B cell (primary cell): ENCODE results near the gene SLC9A5. TPM values are rescaled to one million over a fixed set of nuclear protein-coding genes. Genes with fewer than 3 reads are reported as not detected.

Experiments
- ATAC-seq: fragments of 200-7000 bp; cut with Tn5 transposase; one replicate; pipeline ENCODE4 v1.10.0; 2021; ENCODE audit warnings: low read depth, mild to moderate bottlenecking, moderate number of reproducible peaks, moderate library complexity
- CTCF ChIA-PET: fragments of 350-600 bp; sonication (Branson Sonifier 250); formaldehyde crosslinking; loops from one replicate; lab custom pipeline; 2021; ENCODE audit warnings: antibody characterized with exemption, inconsistent platforms; lab: Charles Lee
- POLR2A ChIA-PET: fragments of 350-600 bp; sonication (Branson Sonifier 250); formaldehyde crosslinking; loops from one replicate; lab custom pipeline; 2021; ENCODE audit warnings: antibody characterized with exemption; lab: Charles Lee
- DNase-seq: peaks from one replicate; pipeline ENCODE4 v3.0.0; 2013
- H2AFZ ChIP-seq: 2 replicates; pipeline ENCODE4 v1.6.1; 2012; ENCODE audit warnings: mild to moderate bottlenecking, low read depth, low read length; ENCODE audit not compliant: insufficient read depth, poor library complexity, severe bottlenecking
- H3K27ac ChIP-seq, 2 donors: 1 replicate in 1 of 2; 2 replicates in 1 of 2; pipeline ENCODE4 v1.5.1; 2012 to 2013; ENCODE audit warnings: low read length in 2 of 2, mild to moderate bottlenecking in 2 of 2, moderate library complexity in 1 of 2
- H3K27me3 ChIP-seq, 4 experiments: fragments of 200-600 bp in 1 of 4; sonication (generic) in 1 of 4; replicated peaks in 1 of 4; 1 replicate in 2 of 4; 2 replicates in 2 of 4; pipeline versions ENCODE4 v1.6.1 to v1.7.0; 2013 to 2016; ENCODE audit warnings: low read length in 3 of 4, mild to moderate bottlenecking in 2 of 4, mixed read lengths in 1 of 4, moderate library complexity in 1 of 4; ENCODE audit not compliant: insufficient read depth in 4 of 4, control insufficient read depth in 3 of 4; ENCODE audit errors: control extremely low read depth in 1 of 4
- H3K36me3 ChIP-seq, 2 experiments: replicated peaks in 1 of 2; 1 replicate in 1 of 2; 2 replicates in 1 of 2; pipeline versions ENCODE4 v1.6.1 to v1.7.1; 2013; ENCODE audit warnings: low read length in 1 of 2; ENCODE audit not compliant: insufficient read depth in 2 of 2, control insufficient read depth in 1 of 2; ENCODE audit errors: control extremely low read depth in 1 of 2, extremely low read depth in 1 of 2
- H3K4me1 ChIP-seq, 2 donors: fragments of 200-600 bp in 1 of 2; sonication (generic) in 1 of 2; 1 replicate in 1 of 2; 2 replicates in 1 of 2; pipeline versions ENCODE4 v1.5.1 to v1.6.1; 2013 to 2017; ENCODE audit warnings: low read length in 2 of 2; ENCODE audit not compliant: control insufficient read depth in 2 of 2, insufficient read depth in 2 of 2
- H3K4me2 ChIP-seq: replicated peaks from 2 replicates; pipeline ENCODE3; 2012; ENCODE audit warnings: mild to moderate bottlenecking, low read depth, low read length; ENCODE audit not compliant: poor library complexity, severe bottlenecking
- H3K4me3 ChIP-seq, 5 experiments: fragments of 200-600 bp in 1 of 5; sonication (generic) in 1 of 5; 1 replicate in 3 of 5; 2 replicates in 2 of 5; pipeline versions ENCODE4 v1.5.1 to v1.7.0; 2011 to 2016; ENCODE audit warnings: low read length in 4 of 5, mild to moderate bottlenecking in 4 of 5, low read depth in 2 of 5, control low read depth in 1 of 5, moderate library complexity in 1 of 5; ENCODE audit not compliant: insufficient read depth in 1 of 5; ENCODE audit errors: control extremely low read depth in 1 of 5, extremely low read depth in 1 of 5
- H3K79me2 ChIP-seq: fragments of 200-600 bp; sonication (generic); one replicate; pipeline ENCODE4 v1.6.0; 2016; ENCODE audit warnings: low read length; ENCODE audit not compliant: control insufficient read depth, insufficient read depth
- H3K9ac ChIP-seq: fragments of 200-600 bp; sonication (generic); 2 replicates; pipeline ENCODE4 v1.6.1; 2017; ENCODE audit warnings: mild to moderate bottlenecking, low read length, moderate library complexity
- H3K9me3 ChIP-seq, 3 donors: one replicate each; pipeline versions ENCODE4 v1.6.1 to v1.7.1; 2013; ENCODE audit warnings: low read length in 2 of 3; ENCODE audit not compliant: control insufficient read depth in 2 of 3, insufficient read depth in 1 of 3; ENCODE audit errors: control extremely low read depth in 1 of 3
- H4K20me1 ChIP-seq: 2 replicates; pipeline ENCODE4 v1.6.0; 2012; ENCODE audit warnings: mild to moderate bottlenecking, low read length; ENCODE audit not compliant: insufficient read depth, control insufficient read depth, poor library complexity, severe bottlenecking
- H3K27ac Mint-ChIP-seq: one replicate; pipeline ENCODE4 v1.8.0; 2021; ENCODE audit warnings: mixed read lengths
- H3K27me3 Mint-ChIP-seq: one replicate; pipeline ENCODE4 v1.8.0; 2021; ENCODE audit warnings: mixed read lengths
- H3K4me1 Mint-ChIP-seq: one replicate; pipeline ENCODE4 v1.8.0; 2021; ENCODE audit warnings: mixed read lengths
- H3K4me3 Mint-ChIP-seq: one replicate; pipeline ENCODE4 v1.8.0; 2021; ENCODE audit warnings: mixed read lengths
- H3K9me3 Mint-ChIP-seq: one replicate; pipeline ENCODE4 v1.8.0; 2022; ENCODE audit warnings: mixed read lengths; ENCODE audit not compliant: insufficient read depth
- CTCF ChIP-seq: fragments of 200-600 bp; IDR thresholded peaks from one replicate; pipeline ENCODE4 v1.8.0; 2022; ENCODE audit warnings: antibody characterized with exemption, mild to moderate bottlenecking
- EZH2 ChIP-seq: IDR thresholded peaks from 2 replicates; pipeline ENCODE4 v1.6.1; 2012; ENCODE audit warnings: borderline replicate concordance, low read depth, mild to moderate bottlenecking, moderate library complexity, low read length; ENCODE audit not compliant: insufficient read depth, poor library complexity, severe bottlenecking
- WGBS: methylation state at CpG from one replicate; pipeline ENCODE4 v1.1.5; 2013; ENCODE audit warnings: missing lambda C conversion rate; ENCODE audit not compliant: insufficient coverage; 5-methylcytosine and 5-hydroxymethylcytosine counted together
- intact Hi-C: fragments of 100-400 bp; cut with micrococcal nuclease; formaldehyde crosslinking; loops from one replicate; pipeline ENCODE4 v1.10.0; 2022
- polyA plus RNA-seq: library from polyadenylated mRNA; depleted of rRNA; stranded (reverse); fragments of >200 nt; gene quantifications from 2 replicates; pipeline ENCODE4 v1.2.3, GENCODE V29; 2012
- total RNA-seq, 2 donors: library from RNA; stranded (reverse); fragments of 120-200 nt in 1 of 2; gene quantifications; 1 replicate in 1 of 2; 2 replicates in 1 of 2; pipeline versions ENCODE4 v1.2.3 to v1.2.4, GENCODE V29; 2013 to 2022

Gene SLC9A5
- total and polyA plus RNA-seq, 2 donors (not counting 1 experiment from before 2014, with no cell fraction given) = 1.7 TPM

GRCh38 chr16:67210069-67210937, 38.5 kb upstream of the SLC9A5 start:
- H3K4me1 ChIP-seq = no peaks in the 10 kb centered on the region
- H3K9me3 ChIP-seq = no peaks in the 10 kb centered on the region
- ATAC-seq (no peak), DNase-seq (no peak)
- H3K4me3 ChIP-seq = no peak overlapping the region
- no peak overlapping the region for H3K4me2 ChIP-seq
- H3K36me3 ChIP-seq = no peaks in the 10 kb centered on the region
- ChIA-PET CTCF (interaction anchor here (1.1 kb wide), 1 partner anchor 12 kb away, joined by 3 read pairs; no protein-coding TSS in a partner anchor), POLR2A (no interaction called here)
- Mint-ChIP-seq H3K4me1 (no peaks in the 10 kb centered on the region), H3K4me3 (no peak overlapping the region), H3K9me3 (no peaks in the 10 kb centered on the region), H3K27ac (no peak overlapping the region), H3K27me3 (no peaks in the 10 kb centered on the region)
- H2AFZ ChIP-seq = no peak overlapping the region
- H4K20me1 ChIP-seq = no peaks in the 10 kb centered on the region
- H3K27ac ChIP-seq = no peak overlapping the region
- intact Hi-C loops = no loop called here
- WGBS = 93% methylated on average over 25 of the region's 25 CpGs
- H3K79me2 ChIP-seq = no peaks in the 10 kb centered on the region
- H3K9ac ChIP-seq = no peak overlapping the region
- TF ChIP-seq EZH2 = no peak
- no peak for TF ChIP-seq CTCF
- no peaks in the 10 kb centered on the region for H3K27me3 ChIP-seq

GRCh38 chr16:67211674-67212073, 37.1 kb upstream of the SLC9A5 start:
- intact Hi-C loops = no loop called here
- Histone ChIP-seq H3K4me1 (no peaks in the 10 kb centered on the region), H3K79me2 (no peaks in the 10 kb centered on the region), H3K27me3 (no peaks in the 10 kb centered on the region), H3K4me2 (no peak overlapping the region), H3K9ac (no peak overlapping the region), H3K36me3 (no peaks in the 10 kb centered on the region), H3K4me3 (no peak overlapping the region), H3K27ac (no peak overlapping the region), H3K9me3 (no peaks in the 10 kb centered on the region), H2AFZ (no peak overlapping the region), H4K20me1 (no peaks in the 10 kb centered on the region)
- CTCF ChIA-PET = no interaction called here
- POLR2A ChIA-PET = interaction anchor here (0.7 kb wide), 1 partner anchor 186 kb away, joined by 3 read pairs; no protein-coding TSS in a partner anchor
- DNase-seq (no peak), ATAC-seq (no peak)
- H3K27ac Mint-ChIP-seq = no peak overlapping the region
- no peaks in the 10 kb centered on the region for H3K27me3 Mint-ChIP-seq
- no peak overlapping the region for H3K4me3 Mint-ChIP-seq
- TF ChIP-seq CTCF (no peak), EZH2 (no peak)
- H3K4me1 Mint-ChIP-seq = no peaks in the 10 kb centered on the region
- no peaks in the 10 kb centered on the region for H3K9me3 Mint-ChIP-seq
- WGBS = 98% methylated on average over 7 of the region's 7 CpGs
